Measurements from ENCODE around the gene CCDC154.

- TF ChIP-seq CTCF (IDR thresholded peaks at IDR 0.05) = no peak
- TF ChIP-seq EP300 (IDR thresholded peaks at IDR 0.05) = no peak
Observed at GRCh38 chr16:1488054-1488601, 43.8 kb upstream of the CCDC154 start.
